A549 (cell line): ENCODE measurements around the gene TRAPPC10.

ENCODE experiments used
- BHLHE40 ChIP-seq: IDR thresholded peaks from 2 replicates; pipeline ENCODE4 v1.6.1; 2012; ENCODE audit warnings: low read depth, low read length, inconsistent platforms
- CEBPB ChIP-seq, 2 experiments: fragments of >200 bp in 1 of 2; sonication (Bioruptor Twin) in 1 of 2; formaldehyde crosslinking in 1 of 2; IDR thresholded peaks; 2 replicates each; pipeline ENCODE4 v1.6.1; 2012 to 2016
- HMGXB4 ChIP-seq: fragments of 250-450 bp; sonication (Bioruptor Pico); IDR thresholded peaks from 2 replicates; pipeline ENCODE4 v1.5.0; 2021; ENCODE audit warnings: mild to moderate bottlenecking, moderate library complexity, borderline replicate concordance
- MAFK ChIP-seq: fragments of 450-650 bp; IDR thresholded peaks from 2 replicates; pipeline ENCODE4 v1.6.1; 2014; ENCODE audit not compliant: partially characterized antibody
- MAZ ChIP-seq: fragments of 150-350 bp; IDR thresholded peaks from 2 replicates; pipeline ENCODE4 v1.6.1; 2014; ENCODE audit warnings: antibody characterized with exemption, low read depth, low read length, borderline replicate concordance
- PHF8 ChIP-seq: fragments of 200-600 bp; sonication (generic); IDR thresholded peaks from 2 replicates; pipeline ENCODE4 v1.6.1; 2016; ENCODE audit warnings: low read depth, mild to moderate bottlenecking, antibody characterized with exemption, moderate library complexity, borderline replicate concordance
- POLR2A ChIP-seq: IDR thresholded peaks from 2 replicates; pipeline ENCODE4 v1.6.1; 2012; ENCODE audit warnings: mild to moderate bottlenecking, low read length
- RAD21 ChIP-seq, 2 experiments: fragments of >200 bp in 1 of 2; sonication (Bioruptor Twin) in 1 of 2; formaldehyde crosslinking in 1 of 2; IDR thresholded peaks in 1 of 2; conservative IDR thresholded peaks in 1 of 2; 2 replicates in 1 of 2; 3 replicates in 1 of 2; pipeline ENCODE4 v1.6.1; 2012 to 2018; ENCODE audit warnings: inconsistent platforms in 1 of 2
- TF ChIP-seq, protein P1 (sequence below): fragments of >200 bp; sonication (Bioruptor Twin); formaldehyde crosslinking; IDR thresholded peaks from 3 replicates; pipeline ENCODE4 v1.5.1; 2016
- TF ChIP-seq, protein P2 (sequence below): IDR thresholded peaks from 2 replicates; pipeline ENCODE4 v1.6.1; 2012

- TF ChIP-seq MAFK: no peak
- TF ChIP-seq, protein P1, sequence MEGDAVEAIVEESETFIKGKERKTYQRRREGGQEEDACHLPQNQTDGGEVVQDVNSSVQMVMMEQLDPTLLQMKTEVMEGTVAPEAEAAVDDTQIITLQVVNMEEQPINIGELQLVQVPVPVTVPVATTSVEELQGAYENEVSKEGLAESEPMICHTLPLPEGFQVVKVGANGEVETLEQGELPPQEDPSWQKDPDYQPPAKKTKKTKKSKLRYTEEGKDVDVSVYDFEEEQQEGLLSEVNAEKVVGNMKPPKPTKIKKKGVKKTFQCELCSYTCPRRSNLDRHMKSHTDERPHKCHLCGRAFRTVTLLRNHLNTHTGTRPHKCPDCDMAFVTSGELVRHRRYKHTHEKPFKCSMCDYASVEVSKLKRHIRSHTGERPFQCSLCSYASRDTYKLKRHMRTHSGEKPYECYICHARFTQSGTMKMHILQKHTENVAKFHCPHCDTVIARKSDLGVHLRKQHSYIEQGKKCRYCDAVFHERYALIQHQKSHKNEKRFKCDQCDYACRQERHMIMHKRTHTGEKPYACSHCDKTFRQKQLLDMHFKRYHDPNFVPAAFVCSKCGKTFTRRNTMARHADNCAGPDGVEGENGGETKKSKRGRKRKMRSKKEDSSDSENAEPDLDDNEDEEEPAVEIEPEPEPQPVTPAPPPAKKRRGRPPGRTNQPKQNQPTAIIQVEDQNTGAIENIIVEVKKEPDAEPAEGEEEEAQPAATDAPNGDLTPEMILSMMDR: no peak
- TF ChIP-seq, protein P2, sequence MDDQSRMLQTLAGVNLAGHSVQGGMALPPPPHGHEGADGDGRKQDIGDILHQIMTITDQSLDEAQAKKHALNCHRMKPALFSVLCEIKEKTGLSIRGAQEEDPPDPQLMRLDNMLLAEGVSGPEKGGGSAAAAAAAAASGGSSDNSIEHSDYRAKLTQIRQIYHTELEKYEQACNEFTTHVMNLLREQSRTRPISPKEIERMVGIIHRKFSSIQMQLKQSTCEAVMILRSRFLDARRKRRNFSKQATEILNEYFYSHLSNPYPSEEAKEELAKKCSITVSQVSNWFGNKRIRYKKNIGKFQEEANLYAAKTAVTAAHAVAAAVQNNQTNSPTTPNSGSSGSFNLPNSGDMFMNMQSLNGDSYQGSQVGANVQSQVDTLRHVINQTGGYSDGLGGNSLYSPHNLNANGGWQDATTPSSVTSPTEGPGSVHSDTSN: no peak
- no peak for TF ChIP-seq PHF8
- TF ChIP-seq POLR2A: no peak
- TF ChIP-seq HMGXB4 (CRISPR knock-in tag): no peak
- no peak for TF ChIP-seq RAD21 (conservative IDR thresholded peaks at IDR 0.05 in 1 of 2, IDR thresholded peaks at IDR 0.05 in 1 of 2)
- no peak for TF ChIP-seq BHLHE40
- no peak for TF ChIP-seq MAZ
- TF ChIP-seq CEBPB (IDR thresholded peaks at IDR 0.05): no peak
Measured at GRCh38 chr21:44003307-44003966, 8.7 kb upstream of the TRAPPC10 start.
